A549 (cell line): Measurements from ENCODE around the gene KANSL1.

Source experiments
- CBX8 ChIP-seq: fragments of 200-600 bp; sonication (generic); IDR thresholded peaks from 2 replicates; pipeline ENCODE4 v1.6.1; 2016
- CEBPB ChIP-seq, 2 experiments: fragments of >200 bp in 1 of 2; sonication (Bioruptor Twin) in 1 of 2; formaldehyde crosslinking in 1 of 2; IDR thresholded peaks; 2 replicates each; pipeline ENCODE4 v1.6.1; 2012 to 2016
- CHD2 ChIP-seq: fragments of 150-350 bp; IDR thresholded peaks from 2 replicates; pipeline ENCODE4 v1.6.1; 2014; ENCODE audit warnings: low read length; ENCODE audit not compliant: partially characterized antibody
- CTCF ChIP-seq: fragments of >200 bp; sonication (Bioruptor Twin); formaldehyde crosslinking; IDR thresholded peaks from 3 replicates; pipeline ENCODE4 v1.5.1; 2016
- E2F6 ChIP-seq: IDR thresholded peaks from 2 replicates; pipeline ENCODE4 v1.6.1; 2012; ENCODE audit warnings: low read depth, borderline replicate concordance
- HDAC2 ChIP-seq: fragments of 200-600 bp; sonication (generic); IDR thresholded peaks from 2 replicates; pipeline ENCODE4 v1.6.1; 2016
- HMGXB4 ChIP-seq: fragments of 250-450 bp; sonication (Bioruptor Pico); IDR thresholded peaks from 2 replicates; pipeline ENCODE4 v1.5.0; 2021; ENCODE audit warnings: mild to moderate bottlenecking, moderate library complexity, borderline replicate concordance
- KDM1A ChIP-seq: fragments of 200-600 bp; sonication (generic); IDR thresholded peaks from 2 replicates; pipeline ENCODE4 v1.6.1; 2016; ENCODE audit warnings: low read depth, mild to moderate bottlenecking
- MAFK ChIP-seq: fragments of 450-650 bp; IDR thresholded peaks from 2 replicates; pipeline ENCODE4 v1.6.1; 2014; ENCODE audit not compliant: partially characterized antibody
- POLR2A ChIP-seq: IDR thresholded peaks from 2 replicates; pipeline ENCODE4 v1.6.1; 2012; ENCODE audit warnings: mild to moderate bottlenecking, low read length
- RARB ChIP-seq: fragments of 250-450 bp; sonication (Bioruptor Pico); IDR thresholded peaks from 2 replicates; pipeline ENCODE4 v1.8.0; 2021; ENCODE audit warnings: mild to moderate bottlenecking, moderate library complexity
- REST ChIP-seq: fragments of 200-600 bp; sonication (generic); IDR thresholded peaks from 2 replicates; pipeline ENCODE4 v1.6.1; 2016; ENCODE audit warnings: antibody characterized with exemption, mild to moderate bottlenecking, moderate library complexity
- SREBF2 ChIP-seq: fragments of 450-650 bp; IDR thresholded peaks from 2 replicates; pipeline ENCODE4 v1.6.1; 2014; ENCODE audit warnings: mild to moderate bottlenecking, moderate library complexity

GRCh38 chr17:45998987-45999899 lies 194.0 kb downstream of the KANSL1 start, which contains the start of gene STH:
- TF ChIP-seq CTCF: no peak
- no peak for TF ChIP-seq CHD2
- TF ChIP-seq HDAC2: no peak
- TF ChIP-seq REST: no peak
- no peak for TF ChIP-seq KDM1A
- TF ChIP-seq MAFK: no peak
- no peak for TF ChIP-seq HMGXB4 (CRISPR knock-in tag)
- no peak for TF ChIP-seq RARB
- no peak for TF ChIP-seq POLR2A
- TF ChIP-seq CBX8: no peak
- TF ChIP-seq CEBPB (IDR thresholded peaks at IDR 0.05): no peak
- TF ChIP-seq SREBF2: no peak
- no peak for TF ChIP-seq E2F6
